HepG2 (cell line): ENCODE results near the gene BBIP1. TPM values are rescaled to one million over a fixed set of nuclear protein-coding genes. Genes with fewer than 3 reads are reported as not detected.

Source experiments
- ATAD3A ChIP-seq: sonication (generic); formaldehyde crosslinking; IDR thresholded peaks from 2 replicates; pipeline ENCODE4 v1.4.0; 2020; ENCODE audit warnings: missing genetic modification reagents
- BORCS8-MEF2B ChIP-seq: sonication (generic); formaldehyde crosslinking; IDR thresholded peaks from 2 replicates; pipeline ENCODE4 v1.8.0; 2022; ENCODE audit warnings: mild to moderate bottlenecking, missing genetic modification reagents
- DNMT1 ChIP-seq: sonication (generic); formaldehyde crosslinking; IDR thresholded peaks from 2 replicates; pipeline ENCODE4 v1.5.1; 2020; ENCODE audit warnings: mild to moderate bottlenecking, missing genetic modification reagents
- JUN ChIP-seq: sonication (generic); formaldehyde crosslinking; IDR thresholded peaks from 2 replicates; pipeline ENCODE4 v1.4.0; 2020; ENCODE audit warnings: mild to moderate bottlenecking, missing genetic modification reagents
- NCOA5 ChIP-seq: sonication (generic); formaldehyde crosslinking; IDR thresholded peaks from 2 replicates; pipeline ENCODE4 v1.4.0; 2020; ENCODE audit warnings: missing genetic modification reagents
- NONO ChIP-seq, 2 experiments: fragments of 450-650 bp in 1 of 2; sonication (generic) in 1 of 2; formaldehyde crosslinking in 1 of 2; IDR thresholded peaks in 1 of 2; conservative IDR thresholded peaks in 1 of 2; 2 replicates each; pipeline versions ENCODE4 v1.6.1 to v1.8.0; 2017 to 2022; ENCODE audit warnings: mild to moderate bottlenecking in 1 of 2, missing genetic modification reagents in 1 of 2, moderate library complexity in 1 of 2
- ZFP41 ChIP-seq: sonication (generic); formaldehyde crosslinking; IDR thresholded peaks from 2 replicates; pipeline ENCODE4 v1.4.0; 2020; ENCODE audit warnings: mild to moderate bottlenecking, missing genetic modification reagents, borderline replicate concordance
- ZNF124 ChIP-seq: sonication (generic); formaldehyde crosslinking; IDR thresholded peaks from 2 replicates; pipeline ENCODE4 v1.4.0; 2020; ENCODE audit warnings: missing genetic modification reagents
- ZNF33B ChIP-seq: sonication (generic); formaldehyde crosslinking; IDR thresholded peaks from 2 replicates; pipeline ENCODE4 v1.5.1; 2020; ENCODE audit warnings: mild to moderate bottlenecking, missing genetic modification reagents
- ZNF776 ChIP-seq: sonication (generic); formaldehyde crosslinking; IDR thresholded peaks from 2 replicates; pipeline ENCODE4 v1.4.0; 2020; ENCODE audit warnings: mild to moderate bottlenecking, missing genetic modification reagents
- polyA plus RNA-seq, 8 experiments: library from polyadenylated mRNA; depleted of rRNA in 3 of 8; stranded (reverse) in 7 of 8; unstranded in 1 of 8; fragments of >200 nt; fragmentation: Illumina TruSeq in 4 of 8; extraction: Trizol in 4 of 8; gene quantifications; 2 replicates each; pipeline versions ENCODE4 v1.2.1 to v1.2.3, GENCODE V29; 2011 to 2016; ENCODE audit warnings: low read depth in 4 of 8, missing spikeins in 1 of 8, mixed read lengths in 1 of 8; ENCODE audit not compliant: insufficient read depth in 1 of 8
- total RNA-seq, 5 experiments: library from RNA; depleted of rRNA; stranded (reverse); fragments of >200 nt; fragmentation: Illumina TruSeq; extraction: Trizol; gene quantifications; 2 replicates each; pipeline ENCODE4 v1.2.3, GENCODE V29; 2016; ENCODE audit warnings: low read depth in 1 of 5
- TF ChIP-seq, protein P1 (sequence below): sonication (generic); formaldehyde crosslinking; IDR thresholded peaks from 2 replicates; pipeline ENCODE4 v1.5.0; 2020; ENCODE audit warnings: missing genetic modification reagents
- TF ChIP-seq, protein P2 (sequence below): sonication (generic); formaldehyde crosslinking; conservative IDR thresholded peaks from 2 replicates; pipeline ENCODE4 v1.8.1; 2023; ENCODE audit warnings: missing genetic modification reagents
- TF ChIP-seq, protein P3 (sequence below): sonication (generic); formaldehyde crosslinking; IDR thresholded peaks from 2 replicates; pipeline ENCODE4 v1.9.0; 2021; ENCODE audit warnings: missing genetic modification reagents, borderline replicate concordance
- TF ChIP-seq, protein P4 (sequence below): sonication (generic); formaldehyde crosslinking; IDR thresholded peaks from 2 replicates; pipeline ENCODE4 v1.4.0; 2020; ENCODE audit warnings: mild to moderate bottlenecking, missing genetic modification reagents
- TF ChIP-seq, protein P5 (sequence below): sonication (generic); formaldehyde crosslinking; IDR thresholded peaks from 2 replicates; pipeline ENCODE4 v1.4.0; 2020; ENCODE audit warnings: missing genetic modification reagents
- TF ChIP-seq, protein P6 (sequence below): sonication (generic); formaldehyde crosslinking; IDR thresholded peaks from 2 replicates; pipeline ENCODE4 v1.4.0; 2020; ENCODE audit warnings: mild to moderate bottlenecking, missing genetic modification reagents

BBIP1 gene
- total and polyA plus RNA-seq, 2 of the 13 experiments (the other 11 are each of a cell fraction or from before 2014, with no cell fraction given) = 18.3 to 24.1 TPM

DNA sequence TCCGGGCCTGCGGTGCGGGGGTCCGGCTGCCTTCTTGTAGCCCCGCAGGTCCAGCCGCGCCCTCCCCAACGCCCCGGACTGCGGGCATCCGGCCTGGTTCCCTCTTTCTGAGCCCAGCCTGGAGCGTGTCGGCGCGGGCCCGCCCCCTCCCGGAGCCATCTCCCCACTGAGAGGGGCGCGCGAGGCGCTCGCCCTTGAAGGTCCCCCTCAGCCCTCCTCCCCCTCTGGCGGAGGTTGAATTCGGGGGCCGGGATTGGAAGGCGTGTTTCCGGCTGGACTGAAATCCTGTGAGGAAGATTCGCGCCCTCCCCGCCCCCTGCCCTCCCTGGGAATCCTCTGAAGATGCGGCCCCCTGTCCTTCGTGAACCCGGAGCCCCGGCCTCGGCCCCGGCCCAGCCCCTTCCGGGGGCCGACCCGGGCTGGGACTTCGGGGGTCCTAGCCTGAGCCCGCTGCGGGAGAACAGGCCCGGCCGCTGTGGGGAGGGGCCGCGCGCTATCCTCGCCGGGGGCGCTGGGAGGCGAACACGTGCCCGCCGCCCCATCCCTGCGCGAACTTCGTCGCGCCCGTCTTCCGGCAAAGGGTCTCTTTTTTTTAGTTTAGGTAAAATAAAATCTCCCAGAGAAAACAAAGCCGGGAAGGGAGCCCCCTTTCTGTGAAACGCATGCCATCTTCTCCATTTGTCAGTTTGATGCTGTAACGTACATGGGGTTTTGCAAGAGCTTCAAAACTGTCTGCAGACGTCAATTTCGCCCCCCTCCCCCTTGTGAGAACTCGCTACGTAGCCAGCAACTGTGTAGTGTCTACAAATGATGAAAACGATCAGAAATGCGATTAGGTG, 46.6 kb downstream of the BBIP1 start (continued):
- TF ChIP-seq, protein P1, sequence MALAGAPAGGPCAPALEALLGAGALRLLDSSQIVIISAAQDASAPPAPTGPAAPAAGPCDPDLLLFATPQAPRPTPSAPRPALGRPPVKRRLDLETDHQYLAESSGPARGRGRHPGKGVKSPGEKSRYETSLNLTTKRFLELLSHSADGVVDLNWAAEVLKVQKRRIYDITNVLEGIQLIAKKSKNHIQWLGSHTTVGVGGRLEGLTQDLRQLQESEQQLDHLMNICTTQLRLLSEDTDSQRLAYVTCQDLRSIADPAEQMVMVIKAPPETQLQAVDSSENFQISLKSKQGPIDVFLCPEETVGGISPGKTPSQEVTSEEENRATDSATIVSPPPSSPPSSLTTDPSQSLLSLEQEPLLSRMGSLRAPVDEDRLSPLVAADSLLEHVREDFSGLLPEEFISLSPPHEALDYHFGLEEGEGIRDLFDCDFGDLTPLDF (CRISPR knock-in tag) = peak; percentile 32; the same call in 1 of the 2 replicates
- peak; percentile 55; the same call in 1 of the 2 replicates for TF ChIP-seq BORCS8-MEF2B (CRISPR knock-in tag)
- no peak; the same call in 1 of the 2 replicates for TF ChIP-seq ZFP41
- TF ChIP-seq ZNF124 (CRISPR knock-in tag) = no peak
- TF ChIP-seq ZNF776 (CRISPR knock-in tag) = no peak
- TF ChIP-seq, protein P2, sequence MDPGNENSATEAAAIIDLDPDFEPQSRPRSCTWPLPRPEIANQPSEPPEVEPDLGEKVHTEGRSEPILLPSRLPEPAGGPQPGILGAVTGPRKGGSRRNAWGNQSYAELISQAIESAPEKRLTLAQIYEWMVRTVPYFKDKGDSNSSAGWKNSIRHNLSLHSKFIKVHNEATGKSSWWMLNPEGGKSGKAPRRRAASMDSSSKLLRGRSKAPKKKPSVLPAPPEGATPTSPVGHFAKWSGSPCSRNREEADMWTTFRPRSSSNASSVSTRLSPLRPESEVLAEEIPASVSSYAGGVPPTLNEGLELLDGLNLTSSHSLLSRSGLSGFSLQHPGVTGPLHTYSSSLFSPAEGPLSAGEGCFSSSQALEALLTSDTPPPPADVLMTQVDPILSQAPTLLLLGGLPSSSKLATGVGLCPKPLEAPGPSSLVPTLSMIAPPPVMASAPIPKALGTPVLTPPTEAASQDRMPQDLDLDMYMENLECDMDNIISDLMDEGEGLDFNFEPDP (CRISPR knock-in tag) = no peak
- TF ChIP-seq, protein P3, sequence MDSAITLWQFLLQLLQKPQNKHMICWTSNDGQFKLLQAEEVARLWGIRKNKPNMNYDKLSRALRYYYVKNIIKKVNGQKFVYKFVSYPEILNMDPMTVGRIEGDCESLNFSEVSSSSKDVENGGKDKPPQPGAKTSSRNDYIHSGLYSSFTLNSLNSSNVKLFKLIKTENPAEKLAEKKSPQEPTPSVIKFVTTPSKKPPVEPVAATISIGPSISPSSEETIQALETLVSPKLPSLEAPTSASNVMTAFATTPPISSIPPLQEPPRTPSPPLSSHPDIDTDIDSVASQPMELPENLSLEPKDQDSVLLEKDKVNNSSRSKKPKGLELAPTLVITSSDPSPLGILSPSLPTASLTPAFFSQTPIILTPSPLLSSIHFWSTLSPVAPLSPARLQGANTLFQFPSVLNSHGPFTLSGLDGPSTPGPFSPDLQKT (CRISPR knock-in tag) = no peak
- TF ChIP-seq JUN (CRISPR knock-in tag) = no peak
- TF ChIP-seq, protein P4, sequence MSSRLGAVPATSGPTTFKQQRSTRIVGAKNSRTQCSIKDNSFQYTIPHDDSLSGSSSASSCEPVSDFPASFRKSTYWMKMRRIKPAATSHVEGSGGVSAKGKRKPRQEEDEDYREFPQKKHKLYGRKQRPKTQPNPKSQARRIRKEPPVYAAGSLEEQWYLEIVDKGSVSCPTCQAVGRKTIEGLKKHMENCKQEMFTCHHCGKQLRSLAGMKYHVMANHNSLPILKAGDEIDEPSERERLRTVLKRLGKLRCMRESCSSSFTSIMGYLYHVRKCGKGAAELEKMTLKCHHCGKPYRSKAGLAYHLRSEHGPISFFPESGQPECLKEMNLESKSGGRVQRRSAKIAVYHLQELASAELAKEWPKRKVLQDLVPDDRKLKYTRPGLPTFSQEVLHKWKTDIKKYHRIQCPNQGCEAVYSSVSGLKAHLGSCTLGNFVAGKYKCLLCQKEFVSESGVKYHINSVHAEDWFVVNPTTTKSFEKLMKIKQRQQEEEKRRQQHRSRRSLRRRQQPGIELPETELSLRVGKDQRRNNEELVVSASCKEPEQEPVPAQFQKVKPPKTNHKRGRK (CRISPR knock-in tag) = no peak
- TF ChIP-seq NONO (IDR thresholded peaks at IDR 0.05) = no peak
- TF ChIP-seq NONO (CRISPR knock-in tag; conservative IDR thresholded peaks at IDR 0.05) = peak; percentile 57
- no peak for TF ChIP-seq DNMT1 (CRISPR knock-in tag)
- no peak for TF ChIP-seq NCOA5
- 0 out of 2 replicates have a peak, but pooled peaks have one; percentile 70 for TF ChIP-seq ZNF33B (CRISPR knock-in tag)
- TF ChIP-seq, protein P5, sequence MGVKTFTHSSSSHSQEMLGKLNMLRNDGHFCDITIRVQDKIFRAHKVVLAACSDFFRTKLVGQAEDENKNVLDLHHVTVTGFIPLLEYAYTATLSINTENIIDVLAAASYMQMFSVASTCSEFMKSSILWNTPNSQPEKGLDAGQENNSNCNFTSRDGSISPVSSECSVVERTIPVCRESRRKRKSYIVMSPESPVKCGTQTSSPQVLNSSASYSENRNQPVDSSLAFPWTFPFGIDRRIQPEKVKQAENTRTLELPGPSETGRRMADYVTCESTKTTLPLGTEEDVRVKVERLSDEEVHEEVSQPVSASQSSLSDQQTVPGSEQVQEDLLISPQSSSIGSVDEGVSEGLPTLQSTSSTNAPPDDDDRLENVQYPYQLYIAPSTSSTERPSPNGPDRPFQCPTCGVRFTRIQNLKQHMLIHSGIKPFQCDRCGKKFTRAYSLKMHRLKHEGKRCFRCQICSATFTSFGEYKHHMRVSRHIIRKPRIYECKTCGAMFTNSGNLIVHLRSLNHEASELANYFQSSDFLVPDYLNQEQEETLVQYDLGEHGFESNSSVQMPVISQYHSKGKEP (CRISPR knock-in tag) = no peak
- no peak for TF ChIP-seq ATAD3A (CRISPR knock-in tag)
- TF ChIP-seq, protein P6, sequence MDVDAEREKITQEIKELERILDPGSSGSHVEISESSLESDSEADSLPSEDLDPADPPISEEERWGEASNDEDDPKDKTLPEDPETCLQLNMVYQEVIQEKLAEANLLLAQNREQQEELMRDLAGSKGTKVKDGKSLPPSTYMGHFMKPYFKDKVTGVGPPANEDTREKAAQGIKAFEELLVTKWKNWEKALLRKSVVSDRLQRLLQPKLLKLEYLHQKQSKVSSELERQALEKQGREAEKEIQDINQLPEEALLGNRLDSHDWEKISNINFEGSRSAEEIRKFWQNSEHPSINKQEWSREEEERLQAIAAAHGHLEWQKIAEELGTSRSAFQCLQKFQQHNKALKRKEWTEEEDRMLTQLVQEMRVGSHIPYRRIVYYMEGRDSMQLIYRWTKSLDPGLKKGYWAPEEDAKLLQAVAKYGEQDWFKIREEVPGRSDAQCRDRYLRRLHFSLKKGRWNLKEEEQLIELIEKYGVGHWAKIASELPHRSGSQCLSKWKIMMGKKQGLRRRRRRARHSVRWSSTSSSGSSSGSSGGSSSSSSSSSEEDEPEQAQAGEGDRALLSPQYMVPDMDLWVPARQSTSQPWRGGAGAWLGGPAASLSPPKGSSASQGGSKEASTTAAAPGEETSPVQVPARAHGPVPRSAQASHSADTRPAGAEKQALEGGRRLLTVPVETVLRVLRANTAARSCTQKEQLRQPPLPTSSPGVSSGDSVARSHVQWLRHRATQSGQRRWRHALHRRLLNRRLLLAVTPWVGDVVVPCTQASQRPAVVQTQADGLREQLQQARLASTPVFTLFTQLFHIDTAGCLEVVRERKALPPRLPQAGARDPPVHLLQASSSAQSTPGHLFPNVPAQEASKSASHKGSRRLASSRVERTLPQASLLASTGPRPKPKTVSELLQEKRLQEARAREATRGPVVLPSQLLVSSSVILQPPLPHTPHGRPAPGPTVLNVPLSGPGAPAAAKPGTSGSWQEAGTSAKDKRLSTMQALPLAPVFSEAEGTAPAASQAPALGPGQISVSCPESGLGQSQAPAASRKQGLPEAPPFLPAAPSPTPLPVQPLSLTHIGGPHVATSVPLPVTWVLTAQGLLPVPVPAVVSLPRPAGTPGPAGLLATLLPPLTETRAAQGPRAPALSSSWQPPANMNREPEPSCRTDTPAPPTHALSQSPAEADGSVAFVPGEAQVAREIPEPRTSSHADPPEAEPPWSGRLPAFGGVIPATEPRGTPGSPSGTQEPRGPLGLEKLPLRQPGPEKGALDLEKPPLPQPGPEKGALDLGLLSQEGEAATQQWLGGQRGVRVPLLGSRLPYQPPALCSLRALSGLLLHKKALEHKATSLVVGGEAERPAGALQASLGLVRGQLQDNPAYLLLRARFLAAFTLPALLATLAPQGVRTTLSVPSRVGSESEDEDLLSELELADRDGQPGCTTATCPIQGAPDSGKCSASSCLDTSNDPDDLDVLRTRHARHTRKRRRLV = no peak
